Mesendoderm (in vitro differentiated cells): ENCODE results near the gene ATXN10.

Experiments
- DNase-seq: peaks from one replicate; pipeline ENCODE4 v3.0.0; 2013
- H2AK5ac ChIP-seq: 2 replicates; pipeline ENCODE4 v1.6.1; 2013; ENCODE audit warnings: low read length, inconsistent platforms
- H2BK120ac ChIP-seq: 2 replicates; pipeline ENCODE4 v1.6.1; 2013; ENCODE audit warnings: low read depth, mild to moderate bottlenecking, low read length, moderate library complexity, mixed read lengths
- H2BK15ac ChIP-seq: replicated peaks from 2 replicates; pipeline ENCODE4 v1.6.1; 2013; ENCODE audit warnings: low read depth, mild to moderate bottlenecking, moderate library complexity
- H2BK5ac ChIP-seq: 2 replicates; pipeline ENCODE4 v1.6.1; 2013; ENCODE audit warnings: low read length, inconsistent platforms
- H3K18ac ChIP-seq: 2 replicates; pipeline ENCODE4 v1.6.1; 2013; ENCODE audit warnings: mild to moderate bottlenecking, low read length, mixed read lengths
- H3K23ac ChIP-seq: one replicate; pipeline ENCODE4 v1.6.1; 2013; ENCODE audit warnings: low read length
- H3K27ac ChIP-seq: 2 replicates; pipeline ENCODE4 v1.5.1; 2013; ENCODE audit warnings: low read depth, mild to moderate bottlenecking, inconsistent platforms, low read length, moderate library complexity
- H3K27me3 ChIP-seq: 2 replicates; pipeline ENCODE4 v1.6.1; 2013; ENCODE audit warnings: low read length, control low read depth, mild to moderate bottlenecking, inconsistent platforms; ENCODE audit not compliant: insufficient read depth, poor library complexity
- H3K36me3 ChIP-seq: 2 replicates; pipeline ENCODE4 v1.6.1; 2013; ENCODE audit warnings: low read length, inconsistent platforms; ENCODE audit not compliant: control insufficient read depth, insufficient read depth
- H3K4ac ChIP-seq: one replicate; pipeline ENCODE4 v1.6.1; 2013; ENCODE audit warnings: low read depth, mild to moderate bottlenecking, low read length, moderate library complexity
- H3K4me1 ChIP-seq: 2 replicates; pipeline ENCODE4 v1.6.1; 2013; ENCODE audit warnings: low read depth, low read length, inconsistent platforms; ENCODE audit not compliant: control insufficient read depth
- H3K4me2 ChIP-seq: 2 replicates; pipeline ENCODE4 v1.6.1; 2013; ENCODE audit warnings: low read length
- H3K4me3 ChIP-seq: 2 replicates; pipeline ENCODE4 v1.5.1; 2013; ENCODE audit warnings: mild to moderate bottlenecking, low read length
- H3K56ac ChIP-seq: one replicate; pipeline ENCODE4 v1.6.1; 2013; ENCODE audit warnings: low read length
- H3K79me1 ChIP-seq: 2 replicates; pipeline ENCODE4 v1.6.1; 2013; ENCODE audit warnings: low read length, inconsistent platforms
- H3K79me2 ChIP-seq: 2 replicates; pipeline ENCODE4 v1.6.1; 2013; ENCODE audit warnings: mild to moderate bottlenecking, low read length; ENCODE audit not compliant: control insufficient read depth, insufficient read depth
- H3K9ac ChIP-seq: 2 replicates; pipeline ENCODE4 v1.6.1; 2013; ENCODE audit warnings: low read length, inconsistent platforms
- H4K5ac ChIP-seq: one replicate; pipeline ENCODE4 v1.6.1; 2013; ENCODE audit warnings: low read length
- H4K8ac ChIP-seq: one replicate; pipeline ENCODE4 v1.6.1; 2013; ENCODE audit warnings: low read depth, mild to moderate bottlenecking, control low read depth, low read length, moderate library complexity
- WGBS: extraction: QIAGEN DNeasy Blood & Tissue Kit; methylation state at CpG from one replicate; pipeline ENCODE4 v1.1.7; 2013; ENCODE audit warnings: low lambda C conversion rate, missing lambda C conversion rate; ENCODE audit not compliant: insufficient coverage; ENCODE audit errors: extremely low coverage; 5-methylcytosine and 5-hydroxymethylcytosine counted together

ATXN10 gene

GRCh38 chr22:45842291-45842991 is 170.8 kb downstream of the ATXN10 start:
- no peak overlapping the region for H4K5ac ChIP-seq
- no peak overlapping the region for H3K23ac ChIP-seq
- no peaks in the 10 kb centered on the region for H3K79me2 ChIP-seq
- no peak overlapping the region for H2BK5ac ChIP-seq
- peaks cover 4% of the 10 kb centered on the region for H3K4me1 ChIP-seq
- H3K18ac ChIP-seq, result no peak overlapping the region
- H2AK5ac ChIP-seq, result no peak overlapping the region
- no peak overlapping the region for H3K9ac ChIP-seq
- no peak overlapping the region for H2BK15ac ChIP-seq
- WGBS, result no CpG with 5 or more reads among the region's 12 CpGs
- H3K4me3 ChIP-seq, result no peak overlapping the region
- H3K4ac ChIP-seq, result peak overlapping the region; percentile 58
- no peaks in the 10 kb centered on the region for H3K79me1 ChIP-seq
- DNase-seq, result no peak
- H2BK120ac ChIP-seq, result no peak overlapping the region
- no peak overlapping the region for H3K4me2 ChIP-seq
- no peak overlapping the region for H3K27ac ChIP-seq
- H3K36me3 ChIP-seq, result no peaks in the 10 kb centered on the region
- no peak overlapping the region for H4K8ac ChIP-seq
- no peak overlapping the region for H3K56ac ChIP-seq
- H3K27me3 ChIP-seq, result no peaks in the 10 kb centered on the region

DNA sequence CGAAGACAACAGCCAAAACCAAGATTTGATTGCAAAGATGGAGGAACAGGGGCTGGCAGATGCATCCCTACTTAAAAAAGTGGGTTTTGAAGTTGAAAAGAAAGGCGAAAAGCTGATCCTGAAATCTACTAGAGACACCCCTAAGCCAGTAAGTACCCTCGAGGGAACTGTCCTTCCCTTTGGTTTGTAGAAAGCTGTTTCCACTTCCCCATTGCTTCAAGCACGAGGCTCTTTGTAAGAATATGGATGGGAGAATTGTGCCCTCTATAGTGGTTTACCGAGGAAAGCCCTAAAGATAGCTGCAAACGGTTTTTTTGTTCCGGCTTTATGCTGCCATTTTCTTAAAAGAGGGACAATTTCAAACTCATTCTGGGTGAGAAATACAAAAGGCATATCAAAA is 171.4 kb downstream of the ATXN10 start:
- DNase-seq, result no peak
- H3K9ac ChIP-seq, result no peak overlapping the region
- H3K4me1 ChIP-seq, result peaks cover 4% of the 10 kb centered on the region
- H3K27me3 ChIP-seq, result no peaks in the 10 kb centered on the region
- WGBS, result no CpG with 5 or more reads among the region's 7 CpGs
- H3K79me1 ChIP-seq, result no peaks in the 10 kb centered on the region
- no peak overlapping the region for H3K4ac ChIP-seq
- H4K5ac ChIP-seq, result no peak overlapping the region
- no peak overlapping the region for H2BK15ac ChIP-seq
- H2BK120ac ChIP-seq, result no peak overlapping the region
- no peak overlapping the region for H3K18ac ChIP-seq
- H3K27ac ChIP-seq, result no peak overlapping the region
- no peak overlapping the region for H3K4me3 ChIP-seq
- no peak overlapping the region for H3K23ac ChIP-seq
- no peak overlapping the region for H2BK5ac ChIP-seq
- no peak overlapping the region for H3K4me2 ChIP-seq
- no peaks in the 10 kb centered on the region for H3K36me3 ChIP-seq
- no peak overlapping the region for H3K56ac ChIP-seq
- no peak overlapping the region for H2AK5ac ChIP-seq
- H3K79me2 ChIP-seq, result no peaks in the 10 kb centered on the region
- no peak overlapping the region for H4K8ac ChIP-seq

DNA sequence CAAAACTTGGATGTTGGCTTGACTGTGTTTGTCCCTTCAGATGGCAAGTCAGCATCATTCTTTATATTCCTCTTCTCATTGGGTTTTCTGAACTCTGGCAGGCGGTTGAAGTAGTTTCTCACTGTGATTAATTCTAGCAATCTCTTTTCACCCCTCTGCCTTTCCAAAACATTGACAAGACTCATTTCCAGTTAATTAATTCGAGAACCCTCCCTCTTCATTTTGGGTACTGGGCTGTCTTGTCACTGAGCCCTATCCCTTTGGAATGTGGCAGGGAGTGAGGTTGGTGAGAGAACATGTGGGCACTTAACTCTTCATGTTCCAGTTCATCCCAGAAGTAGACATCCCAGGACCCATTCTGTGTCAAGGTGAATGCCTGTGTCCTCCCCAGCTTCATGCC is 172.4 kb downstream of the ATXN10 start:
- Histone ChIP-seq H3K4ac (no peak overlapping the region), H2BK120ac (no peak overlapping the region), H2AK5ac (no peak overlapping the region), H3K4me2 (no peak overlapping the region), H3K79me2 (no peaks in the 10 kb centered on the region), H3K4me3 (no peak overlapping the region), H3K4me1 (peaks cover 4% of the 10 kb centered on the region), H3K27me3 (no peaks in the 10 kb centered on the region), H3K27ac (no peak overlapping the region), H3K36me3 (no peaks in the 10 kb centered on the region), H4K8ac (no peak overlapping the region), H2BK5ac (no peak overlapping the region), H4K5ac (no peak overlapping the region), H3K9ac (no peak overlapping the region), H2BK15ac (no peak overlapping the region), H3K56ac (no peak overlapping the region), H3K18ac (no peak overlapping the region), H3K23ac (no peak overlapping the region), H3K79me1 (no peaks in the 10 kb centered on the region)
- peak; percentile 16 for DNase-seq
- no CpG with 5 or more reads among the region's 2 CpGs for WGBS

DNA sequence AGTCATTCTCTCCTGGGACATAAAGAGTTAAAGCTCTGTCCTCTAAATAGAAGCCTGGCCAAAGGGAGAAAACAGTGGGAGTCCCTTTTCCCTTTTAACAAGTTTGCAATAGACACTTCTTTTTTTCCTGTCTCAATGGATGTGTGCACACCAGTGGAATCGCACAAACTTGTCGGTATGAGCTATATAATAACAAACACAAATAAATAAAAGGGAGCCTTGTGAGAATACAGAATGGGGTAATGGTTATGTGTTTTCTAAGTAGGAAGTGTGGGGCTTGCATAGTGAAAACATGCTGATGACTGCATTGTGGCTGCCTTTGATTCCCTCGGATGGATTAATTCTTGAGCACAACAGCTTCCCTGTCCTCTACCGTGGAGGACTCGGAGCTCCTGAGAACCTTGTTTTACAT is 173.4 kb downstream of the ATXN10 start:
- Histone ChIP-seq H4K8ac (no peak overlapping the region), H3K4me2 (no peak overlapping the region), H3K27ac (peak overlapping the region; percentile 6), H3K9ac (peak overlapping the region; percentile 6), H3K18ac (no peak overlapping the region), H2BK120ac (no peak overlapping the region), H2BK15ac (no peak overlapping the region), H3K56ac (peak overlapping the region; percentile 45), H3K27me3 (no peaks in the 10 kb centered on the region), H3K4me3 (no peak overlapping the region), H4K5ac (no peak overlapping the region), H3K4ac (no peak overlapping the region), H3K79me1 (no peaks in the 10 kb centered on the region), H2BK5ac (no peak overlapping the region), H3K23ac (no peak overlapping the region), H3K36me3 (no peaks in the 10 kb centered on the region), H3K79me2 (no peaks in the 10 kb centered on the region), H3K4me1 (peaks cover 4% of the 10 kb centered on the region), H2AK5ac (no peak overlapping the region)
- peak; percentile 52 for DNase-seq
- WGBS, result no CpG with 5 or more reads among the region's 5 CpGs

GRCh38 chr22:45846952-45847351 is 175.3 kb downstream of the ATXN10 start:
- H3K9ac ChIP-seq, result no peak overlapping the region
- no peak overlapping the region for H3K4me2 ChIP-seq
- no peak overlapping the region for H3K23ac ChIP-seq
- H4K8ac ChIP-seq, result no peak overlapping the region
- H3K36me3 ChIP-seq, result no peaks in the 10 kb centered on the region
- no peaks in the 10 kb centered on the region for H3K79me2 ChIP-seq
- no peaks in the 10 kb centered on the region for H3K79me1 ChIP-seq
- peaks cover 4% of the 10 kb centered on the region for H3K4me1 ChIP-seq
- H3K56ac ChIP-seq, result no peak overlapping the region
- no peak overlapping the region for H4K5ac ChIP-seq
- H2AK5ac ChIP-seq, result no peak overlapping the region
- H2BK15ac ChIP-seq, result no peak overlapping the region
- WGBS, result no CpG with 5 or more reads among the region's 3 CpGs
- H2BK120ac ChIP-seq, result no peak overlapping the region
- no peak overlapping the region for H3K27ac ChIP-seq
- DNase-seq, result no peak
- H2BK5ac ChIP-seq, result no peak overlapping the region
- H3K18ac ChIP-seq, result no peak overlapping the region
- H3K4ac ChIP-seq, result no peak overlapping the region
- no peak overlapping the region for H3K4me3 ChIP-seq
- H3K27me3 ChIP-seq, result no peaks in the 10 kb centered on the region

GRCh38 chr22:45848904-45849303 is 177.3 kb downstream of the ATXN10 start:
- no peak overlapping the region for H3K4ac ChIP-seq
- WGBS, result no CpG with 5 or more reads among the region's 2 CpGs

More at GRCh38 chr22:45848904-45849303, 177.3 kb downstream of the ATXN10 start:
- Histone ChIP-seq H3K27me3 (no peaks in the 10 kb centered on the region), H2AK5ac (no peak overlapping the region), H3K23ac (no peak overlapping the region), H2BK5ac (no peak overlapping the region), H3K4me3 (no peak overlapping the region), H3K79me2 (no peaks in the 10 kb centered on the region), H3K36me3 (no peaks in the 10 kb centered on the region), H3K79me1 (no peaks in the 10 kb centered on the region), H3K9ac (no peak overlapping the region), H4K8ac (no peak overlapping the region), H3K27ac (no peak overlapping the region), H2BK120ac (no peak overlapping the region), H4K5ac (no peak overlapping the region), H3K18ac (no peak overlapping the region), H3K4me2 (no peak overlapping the region), H3K4me1 (peaks cover 2% of the 10 kb centered on the region), H3K56ac (no peak overlapping the region), H2BK15ac (no peak overlapping the region)
- DNase-seq, result no peak
